Measurements from ENCODE around the gene SCRT2. TPM values are rescaled to one million over a fixed set of nuclear protein-coding genes. Genes with fewer than 3 reads are reported as not detected.

Gene SCRT2
- total RNA-seq, 1 donor from 2014 or later, result not detected

- Mint-ChIP-seq H3K27me3 (ENCODE audit: insufficient read depth, low read depth) (peaks cover 12% of the 10 kb centered on the region), H3K27ac (no peak within 1 kb of the TSS), H3K36me3 (peaks cover 1% of the 10 kb centered on the region), H3K4me1 (peaks cover 15% of the 10 kb centered on the region), H3K4me3 (peak within 1 kb of the TSS; percentile 84), H3K9me3 (no peaks in the 10 kb centered on the region)
- TF ChIP-seq, protein P1, sequence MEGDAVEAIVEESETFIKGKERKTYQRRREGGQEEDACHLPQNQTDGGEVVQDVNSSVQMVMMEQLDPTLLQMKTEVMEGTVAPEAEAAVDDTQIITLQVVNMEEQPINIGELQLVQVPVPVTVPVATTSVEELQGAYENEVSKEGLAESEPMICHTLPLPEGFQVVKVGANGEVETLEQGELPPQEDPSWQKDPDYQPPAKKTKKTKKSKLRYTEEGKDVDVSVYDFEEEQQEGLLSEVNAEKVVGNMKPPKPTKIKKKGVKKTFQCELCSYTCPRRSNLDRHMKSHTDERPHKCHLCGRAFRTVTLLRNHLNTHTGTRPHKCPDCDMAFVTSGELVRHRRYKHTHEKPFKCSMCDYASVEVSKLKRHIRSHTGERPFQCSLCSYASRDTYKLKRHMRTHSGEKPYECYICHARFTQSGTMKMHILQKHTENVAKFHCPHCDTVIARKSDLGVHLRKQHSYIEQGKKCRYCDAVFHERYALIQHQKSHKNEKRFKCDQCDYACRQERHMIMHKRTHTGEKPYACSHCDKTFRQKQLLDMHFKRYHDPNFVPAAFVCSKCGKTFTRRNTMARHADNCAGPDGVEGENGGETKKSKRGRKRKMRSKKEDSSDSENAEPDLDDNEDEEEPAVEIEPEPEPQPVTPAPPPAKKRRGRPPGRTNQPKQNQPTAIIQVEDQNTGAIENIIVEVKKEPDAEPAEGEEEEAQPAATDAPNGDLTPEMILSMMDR (IDR thresholded peaks at IDR 0.05), result peak; percentile 76
- TF ChIP-seq EZH2phosphoT487 (IDR thresholded peaks at IDR 0.05), result no peak
- no peak for TF ChIP-seq EZH2 (IDR thresholded peaks at IDR 0.05)
- Histone ChIP-seq H3K79me2 (ENCODE audit: low read depth) (no peaks in the 10 kb centered on the region), H4K20me1 (ENCODE audit: low read depth) (no peaks in the 10 kb centered on the region), H3K4me2 (peak within 1 kb of the TSS; percentile 86), H3K27me3 (peaks cover 28% of the 10 kb centered on the region), H3K9me3 (ENCODE audit: low read depth) (no peaks in the 10 kb centered on the region), H2AFZ (replicated peaks) (peak within 1 kb of the TSS; percentile 59), H3K9ac (no peak within 1 kb of the TSS), H3K27ac (no peak within 1 kb of the TSS), H3K4me1 (peaks cover 7% of the 10 kb centered on the region), H3K36me3 (no peaks in the 10 kb centered on the region), H3K4me3 (peak within 1 kb of the TSS; percentile 55), H3F3A (ENCODE audit: low read depth) (peaks cover 19% of the 10 kb centered on the region)
- DNase-seq (ENCODE audit: low spot score), result peak; percentile 96
These were observed 22.5 kb downstream of the SCRT2 start, which contains the start of gene SRXN1 for GRCh38 chr20:653110-653589. Gene SRXN1, minus strand, starts transcription at chr20:653200. Its CDS starts 15 bp downstream, at chr20:653185.

GRCh38 chr20:652615-653109 lies 22.9 kb downstream of the SCRT2 start:
- Mint-ChIP-seq H3K27me3 (ENCODE audit: insufficient read depth, low read depth) (peaks cover 10% of the 10 kb centered on the region), H3K27ac (no peak overlapping the region), H3K4me1 (peaks cover 15% of the 10 kb centered on the region), H3K36me3 (peaks cover 6% of the 10 kb centered on the region), H3K4me3 (peak overlapping the region; percentile 77), H3K9me3 (no peaks in the 10 kb centered on the region)
- no peaks in the 10 kb centered on the region for H3K79me2 ChIP-seq (ENCODE audit: low read depth)
- H3F3A ChIP-seq (ENCODE audit: low read depth), result peaks cover 19% of the 10 kb centered on the region
- H3K9ac ChIP-seq, result no peak overlapping the region
- H3K27ac ChIP-seq, result no peak overlapping the region
- peaks cover 28% of the 10 kb centered on the region for H3K27me3 ChIP-seq
- H3K4me3 ChIP-seq, result peak overlapping the region; percentile 55
- peaks cover 3% of the 10 kb centered on the region for H3K4me1 ChIP-seq
- H3K4me2 ChIP-seq, result peak overlapping the region; percentile 86
- H2AFZ ChIP-seq (replicated peaks), result peak overlapping the region; percentile 59
- H3K36me3 ChIP-seq, result no peaks in the 10 kb centered on the region
- H4K20me1 ChIP-seq (ENCODE audit: low read depth), result no peaks in the 10 kb centered on the region
- DNase-seq (ENCODE audit: low spot score), result no peak
- TF ChIP-seq EZH2phosphoT487 (IDR thresholded peaks at IDR 0.05) (no peak), EZH2 (IDR thresholded peaks at IDR 0.05) (no peak)
- TF ChIP-seq, protein P1 (IDR thresholded peaks at IDR 0.05), result no peak
- no peaks in the 10 kb centered on the region for H3K9me3 ChIP-seq (ENCODE audit: low read depth)

- H3K36me3 ChIP-seq, result no peaks in the 10 kb centered on the region
- H3K4me1 Mint-ChIP-seq, result peaks cover 15% of the 10 kb centered on the region
- H3K79me2 ChIP-seq (ENCODE audit: low read depth), result no peaks in the 10 kb centered on the region
- peaks cover 3% of the 10 kb centered on the region for H3K4me1 ChIP-seq
- H3K27ac Mint-ChIP-seq, result no peak overlapping the region
- peaks cover 19% of the 10 kb centered on the region for H3F3A ChIP-seq (ENCODE audit: low read depth)
- H3K9me3 Mint-ChIP-seq, result no peaks in the 10 kb centered on the region
- no peaks in the 10 kb centered on the region for H3K9me3 ChIP-seq (ENCODE audit: low read depth)
- H4K20me1 ChIP-seq (ENCODE audit: low read depth), result no peaks in the 10 kb centered on the region
- peaks cover 28% of the 10 kb centered on the region for H3K27me3 ChIP-seq
- no peak overlapping the region for H3K27ac ChIP-seq
- peak overlapping the region; percentile 86 for H3K4me2 ChIP-seq
- no peak overlapping the region for H2AFZ ChIP-seq (replicated peaks)
- DNase-seq (ENCODE audit: low spot score), result no peak
- peaks cover 10% of the 10 kb centered on the region for H3K27me3 Mint-ChIP-seq (ENCODE audit: insufficient read depth, low read depth)
- peak overlapping the region; percentile 55 for H3K4me3 ChIP-seq
- TF ChIP-seq EZH2 (IDR thresholded peaks at IDR 0.05), result no peak
- TF ChIP-seq, protein P1 (IDR thresholded peaks at IDR 0.05), result no peak
- peak overlapping the region; percentile 77 for H3K4me3 Mint-ChIP-seq
- no peak overlapping the region for H3K9ac ChIP-seq
- peaks cover 6% of the 10 kb centered on the region for H3K36me3 Mint-ChIP-seq
These were observed 23.6 kb downstream of the SCRT2 start for GRCh38 chr20:651713-652614.

Measured in neural progenitor cell (in vitro differentiated cells).